Lung microvascular endothelial cell (primary cell): ENCODE results near the gene HECA. TPM values are rescaled to one million over a fixed set of nuclear protein-coding genes. Genes with fewer than 3 reads are reported as not detected.
"Not testable (repeated sequence)": the region's sequence is repeated elsewhere in the genome, so short reads cannot be mapped to it uniquely, and the experiment has no call there.

Experiments used
- DNase-seq, 2 donors: peaks; one replicate each; pipeline versions ENCODE4 v3.0.0 to v3.0.0-alpha.2; 2010; ENCODE audit warnings: low read depth in 2 of 2
- total RNA-seq: library from RNA; depleted of rRNA; stranded (reverse); fragments of >200 nt; gene quantifications from 2 replicates; pipeline ENCODE4 v1.2.1, GENCODE V29; 2014

HECA gene
- total RNA-seq, 1 donor from 2014 or later, result 34.5 TPM

- DNase-seq, result no peak
These were observed 71.0 kb downstream of the HECA start for GRCh38 chr6:139205843-139206242.

GRCh38 chr6:139210766-139211165 lies 75.9 kb downstream of the HECA start:
- DNase-seq, result not testable (repeated sequence)

DNA sequence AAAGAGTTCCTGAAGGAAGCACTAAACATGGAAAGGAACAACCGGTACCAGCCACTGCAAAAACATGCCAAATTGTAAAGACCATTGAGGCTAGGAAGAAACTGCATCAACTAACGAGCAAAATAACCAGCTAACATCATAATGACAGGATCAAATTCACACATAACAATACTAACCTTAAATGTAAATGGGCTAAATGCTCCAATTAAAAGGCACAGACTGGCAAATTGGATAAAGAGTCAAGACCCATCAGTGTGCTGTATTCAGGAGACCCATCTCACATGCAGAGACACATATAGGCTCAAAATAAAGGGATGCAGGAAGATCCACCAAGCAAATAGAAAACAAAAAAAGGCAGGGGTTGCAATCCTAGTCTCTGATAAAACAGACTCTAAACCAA lies 77.6 kb downstream of the HECA start:
- DNase-seq, result not testable (repeated sequence)

DNA sequence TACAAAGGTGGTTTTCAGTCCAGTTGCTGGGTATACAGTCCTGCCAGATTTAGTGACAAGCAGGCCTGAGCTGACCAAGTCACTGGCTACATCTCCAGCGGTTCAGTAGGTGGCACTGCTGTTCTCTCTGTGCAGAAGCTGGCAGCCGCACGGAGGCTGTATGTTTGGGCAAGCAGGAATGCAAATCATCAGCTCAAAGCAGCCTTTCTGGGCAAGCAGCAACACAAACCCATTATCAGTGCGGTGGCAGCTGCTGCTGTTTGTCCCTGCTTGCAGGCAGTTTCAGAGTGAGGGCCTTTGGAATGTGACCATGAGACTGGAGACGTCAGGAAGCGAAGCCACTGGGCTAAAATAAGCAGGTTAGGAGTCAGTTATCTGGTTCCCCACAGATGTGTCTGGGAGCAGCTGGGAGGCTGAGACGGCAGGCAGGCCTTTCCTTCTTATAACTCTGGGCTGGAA lies 84.4 kb downstream of the HECA start:
- DNase-seq, result peak; percentile 93 to 96

DNA sequence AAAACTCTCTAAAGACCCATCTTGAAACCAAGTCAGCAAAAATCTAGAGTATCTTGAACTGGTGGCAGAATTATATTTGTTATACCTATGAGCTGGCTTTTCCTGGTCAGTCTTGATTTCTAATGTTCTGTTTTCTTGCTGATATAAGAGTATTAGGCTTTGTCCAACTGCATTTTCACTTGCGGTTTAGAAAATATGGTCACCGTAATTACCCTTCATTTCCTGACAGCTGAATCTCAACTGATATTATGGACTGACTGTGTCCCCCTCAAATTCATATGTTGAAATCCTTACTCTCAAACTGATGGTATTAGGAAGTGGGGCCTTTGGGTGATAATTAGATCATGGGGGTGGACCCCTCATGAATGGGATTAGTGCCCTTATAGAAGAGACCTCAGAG lies 84.9 kb downstream of the HECA start:
- DNase-seq, result no peak

DNA sequence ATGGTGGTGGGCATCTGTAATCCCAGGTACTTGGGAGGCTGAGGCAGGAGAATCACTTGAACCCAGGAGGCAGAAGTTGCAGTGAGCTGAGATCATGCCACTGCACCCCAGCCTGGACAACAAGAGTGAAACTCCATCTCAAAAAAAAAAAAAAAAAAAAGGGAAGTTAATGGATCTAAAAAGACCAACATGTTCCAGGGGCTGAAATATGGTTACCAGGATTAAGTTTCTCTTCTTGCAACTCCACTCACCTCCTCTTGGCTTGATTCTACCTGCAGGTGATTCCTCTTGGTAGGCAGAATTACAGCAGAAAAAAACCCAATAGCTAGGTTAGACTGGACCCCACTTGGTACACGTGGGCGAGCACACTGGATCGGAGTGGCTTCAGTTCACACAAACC lies 93.5 kb downstream of the HECA start:
- not testable (repeated sequence) for DNase-seq

Other genes starting within 250 kb of the HECA start
- gene REPS1, start 146.8 kb upstream of the HECA start, total RNA-seq, result 20.6 and 21.1 TPM in 2 replicates
- 3.6 and 38.1 TPM in 2 replicates for gene ABRACL, start 106.3 kb upstream of the HECA start, total RNA-seq
- gene TXLNB, start 156.9 kb downstream of the HECA start, total RNA-seq, result 0.40 and 0.44 TPM in 2 replicates
- gene CITED2, start 239.6 kb downstream of the HECA start, total RNA-seq, result 10.7 and 15.9 TPM in 2 replicates